Measurements from ENCODE around the gene LGALS9C.
"Not testable (repeated sequence)": the region's sequence is repeated elsewhere in the genome, so short reads cannot be mapped to it uniquely, and the experiment has no call there.

The LGALS9C gene

DNA sequence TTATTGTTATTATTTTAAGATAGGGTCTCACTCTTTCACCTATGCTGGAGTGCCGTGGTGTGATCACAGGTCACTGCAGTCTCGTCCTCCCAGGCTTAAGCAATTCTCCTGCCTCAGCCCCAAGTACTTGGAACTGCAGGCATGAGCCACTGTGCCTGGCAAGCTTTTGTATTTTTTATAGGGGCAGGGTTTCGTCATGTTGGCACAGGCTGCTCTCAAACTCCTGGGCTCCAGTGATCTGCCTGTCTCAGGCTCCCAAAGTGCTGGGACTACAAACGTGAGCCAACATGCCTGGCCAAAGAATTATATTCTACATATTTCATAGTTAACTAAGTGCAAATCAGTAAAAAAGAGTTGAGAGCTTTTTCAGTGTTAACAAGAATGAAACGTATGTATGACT, 65.6 kb downstream of the LGALS9C start:
- DNase-seq: not testable (repeated sequence)

- DNase-seq: not testable (repeated sequence)
These were observed 66.3 kb downstream of the LGALS9C start for GRCh38 chr17:18542907-18543306.

Measured in CD4-positive, alpha-beta T cell treated with Interleukin-10 for 1 hour (primary cell).